Right atrium auricular region (tissue), 2 donors: ENCODE data around the gene PWWP2A. TPM values are rescaled to one million over a fixed set of nuclear protein-coding genes. Genes with fewer than 3 reads are reported as not detected.
"Not testable (repeated sequence)": the region's sequence is repeated elsewhere in the genome, so short reads cannot be mapped to it uniquely, and the experiment has no call there.

ENCODE experiments used
- DNase-seq: peaks from one replicate; pipeline ENCODE4 v3.0.0-alpha.2; 2019; ENCODE audit warnings: low spot score
- H3K27ac ChIP-seq, 2 donors: fragments of 200-600 bp; sonication (generic); 1 replicate in 1 of 2; 2 replicates in 1 of 2; pipeline ENCODE4 v1.5.1; 2016 to 2019
- H3K27me3 ChIP-seq, 2 donors: fragments of 200-600 bp; sonication (generic); one replicate each; pipeline versions ENCODE4 v1.5.1 to v1.6.0; 2017 to 2019
- H3K36me3 ChIP-seq: fragments of 200-600 bp; sonication (generic); one replicate; pipeline ENCODE4 v1.5.1; 2016
- H3K4me1 ChIP-seq, 2 donors: fragments of 200-600 bp; sonication (generic); one replicate each; pipeline versions ENCODE4 v1.5.1 to v1.6.0; 2017 to 2019
- H3K4me3 ChIP-seq, 2 donors: fragments of 200-600 bp; sonication (generic); 1 replicate in 1 of 2; 2 replicates in 1 of 2; pipeline ENCODE4 v1.5.1; 2017 to 2019; ENCODE audit warnings: mild to moderate bottlenecking in 1 of 2, moderate library complexity in 1 of 2
- H3K9me3 ChIP-seq, 2 donors: fragments of 200-600 bp; sonication (generic); one replicate each; pipeline ENCODE4 v1.5.1; 2019
- CTCF ChIP-seq, 2 donors: fragments of 200-600 bp; sonication (generic); IDR thresholded peaks; one replicate each; pipeline ENCODE4 v1.5.1; 2019; ENCODE audit warnings: antibody characterized with exemption in 2 of 2
- total RNA-seq, 2 donors: library from RNA; depleted of rRNA; stranded (reverse); fragments of >200 nt; gene quantifications; one replicate each; pipeline ENCODE4 v1.1.0, GENCODE V29; 2016

Gene PWWP2A
- total RNA-seq, 2 donors from 2014 or later: 16.7 to 21.3 TPM

GRCh38 chr5:160155017-160155750 lies 35.9 kb upstream of the PWWP2A start:
- no peak for DNase-seq
- Histone ChIP-seq H3K4me3 (no peak overlapping the region), H3K4me1 (no peaks in the 10 kb centered on the region), H3K27ac (no peak overlapping the region), H3K27me3 (no peaks in the 10 kb centered on the region), H3K9me3 (no peaks in the 10 kb centered on the region), H3K36me3 (no peaks in the 10 kb centered on the region)
- TF ChIP-seq CTCF (IDR thresholded peaks at IDR 0.05): no peak

- H3K9me3 ChIP-seq: no peaks in the 10 kb centered on the region
These were observed 33.7 kb upstream of the PWWP2A start for GRCh38 chr5:160152901-160153300.

GRCh38 chr5:160152287-160152686 lies 33.0 kb upstream of the PWWP2A start:
- DNase-seq: no peak
- no peak overlapping the region for H3K4me3 ChIP-seq
- no peaks in the 10 kb centered on the region for H3K4me1 ChIP-seq
- H3K27me3 ChIP-seq: no peaks in the 10 kb centered on the region
- no peak overlapping the region for H3K27ac ChIP-seq
- no peak for TF ChIP-seq CTCF (IDR thresholded peaks at IDR 0.05)
- no peaks in the 10 kb centered on the region for H3K36me3 ChIP-seq
- H3K9me3 ChIP-seq: no peaks in the 10 kb centered on the region

More at GRCh38 chr5:160152901-160153300, 33.7 kb upstream of the PWWP2A start:
- H3K27ac ChIP-seq: no peak overlapping the region
- H3K4me1 ChIP-seq: no peaks in the 10 kb centered on the region
- H3K36me3 ChIP-seq: no peaks in the 10 kb centered on the region
- H3K4me3 ChIP-seq: no peak overlapping the region
- H3K27me3 ChIP-seq: no peaks in the 10 kb centered on the region
- TF ChIP-seq CTCF (IDR thresholded peaks at IDR 0.05): no peak
- no peak for DNase-seq

- no peak for DNase-seq
- H3K27me3 ChIP-seq: no peaks in the 10 kb centered on the region
- H3K27ac ChIP-seq: no peak overlapping the region
- no peak overlapping the region for H3K4me3 ChIP-seq
- TF ChIP-seq CTCF (IDR thresholded peaks at IDR 0.05): no peak
- no peaks in the 10 kb centered on the region for H3K4me1 ChIP-seq
- no peaks in the 10 kb centered on the region for H3K36me3 ChIP-seq
- no peaks in the 10 kb centered on the region for H3K9me3 ChIP-seq
These were observed 31.8 kb upstream of the PWWP2A start for GRCh38 chr5:160151017-160151416.

- Histone ChIP-seq H3K9me3 (no peaks in the 10 kb centered on the region), H3K4me3 (no peak overlapping the region), H3K4me1 (no peaks in the 10 kb centered on the region), H3K27me3 (no peaks in the 10 kb centered on the region), H3K36me3 (no peaks in the 10 kb centered on the region), H3K27ac (no peak overlapping the region)
- no peak for DNase-seq
- no peak for TF ChIP-seq CTCF (IDR thresholded peaks at IDR 0.05)
These were observed 31.1 kb upstream of the PWWP2A start for GRCh38 chr5:160150381-160150780.

GRCh38 chr5:160144436-160144835 lies 25.2 kb upstream of the PWWP2A start:
- H3K4me3 ChIP-seq, H3K4me1 ChIP-seq, H3K36me3 ChIP-seq, H3K9me3 ChIP-seq, DNase-seq, H3K27me3 ChIP-seq, H3K27ac ChIP-seq: not testable (repeated sequence)
